Ascending aorta (tissue), 2 donors: Measurements from ENCODE around the gene TDP2. TPM values are rescaled to one million over a fixed set of nuclear protein-coding genes. Genes with fewer than 3 reads are reported as not detected.

Source experiments
- DNase-seq, 2 donors: peaks; one replicate each; pipeline ENCODE4 v3.0.0-alpha.2; 2019; ENCODE audit warnings: low spot score in 2 of 2
- H3K27ac ChIP-seq, 2 donors: fragments of 200-600 bp; sonication (generic); one replicate each; pipeline ENCODE4 v1.5.1; 2016 to 2017; ENCODE audit warnings: mild to moderate bottlenecking in 1 of 2
- H3K27me3 ChIP-seq: fragments of 200-600 bp; sonication (generic); one replicate; pipeline ENCODE4 v1.5.1; 2017
- H3K36me3 ChIP-seq, 2 donors: fragments of 200-600 bp; sonication (generic); one replicate each; pipeline ENCODE4 v1.5.1; 2016
- H3K4me1 ChIP-seq, 2 donors: fragments of 200-600 bp; sonication (generic); one replicate each; pipeline ENCODE4 v1.5.1; 2016 to 2017; ENCODE audit warnings: mild to moderate bottlenecking in 1 of 2
- H3K4me3 ChIP-seq, 2 donors: fragments of 200-600 bp; sonication (generic); one replicate each; pipeline ENCODE4 v1.5.1; 2016 to 2017; ENCODE audit warnings: mild to moderate bottlenecking in 1 of 2
- H3K9me3 ChIP-seq, 2 donors: fragments of 200-600 bp; sonication (generic); one replicate each; pipeline ENCODE4 v1.5.1; 2016
- intact Hi-C: fragments of 100-400 bp; cut with DNase I; formaldehyde crosslinking; loops from one replicate; pipeline ENCODE4 v1.15.1; 2023
- total RNA-seq: library from RNA; depleted of rRNA; stranded (reverse); fragments of >200 nt; gene quantifications from one replicate; pipeline ENCODE4 v1.1.0, GENCODE V29; 2016
- TF ChIP-seq, protein P1 (sequence below), 3 experiments: fragments of 200-600 bp in 2 of 3; fragments of 450-650 bp in 1 of 3; sonication (generic) in 2 of 3; IDR thresholded peaks; one replicate each; pipeline ENCODE4 v1.5.1; 2016 to 2019; ENCODE audit warnings: antibody characterized with exemption in 3 of 3, mild to moderate bottlenecking in 1 of 3, moderate library complexity in 1 of 3

The TDP2 gene
- total RNA-seq, 1 donor from 2014 or later = 5.6 TPM

DNA sequence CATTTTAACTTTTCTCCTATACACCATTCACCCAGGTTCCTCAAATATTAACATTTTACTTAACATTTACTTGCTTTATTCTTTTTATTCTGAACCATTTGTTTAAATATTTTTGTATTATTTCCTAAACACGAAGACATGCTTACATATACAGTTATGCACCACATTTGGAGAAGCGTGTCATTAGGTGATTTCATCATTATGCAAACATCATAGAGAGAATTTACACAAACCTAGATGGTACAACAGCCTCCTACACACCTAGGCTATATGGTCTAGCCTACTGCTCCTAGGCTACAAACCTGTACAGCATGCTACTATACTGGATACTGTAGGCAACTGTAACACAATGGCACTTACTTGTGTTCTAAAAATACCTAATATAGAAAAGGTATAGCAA lies 6.6 kb downstream of the TDP2 start:
- TF ChIP-seq, protein P1, sequence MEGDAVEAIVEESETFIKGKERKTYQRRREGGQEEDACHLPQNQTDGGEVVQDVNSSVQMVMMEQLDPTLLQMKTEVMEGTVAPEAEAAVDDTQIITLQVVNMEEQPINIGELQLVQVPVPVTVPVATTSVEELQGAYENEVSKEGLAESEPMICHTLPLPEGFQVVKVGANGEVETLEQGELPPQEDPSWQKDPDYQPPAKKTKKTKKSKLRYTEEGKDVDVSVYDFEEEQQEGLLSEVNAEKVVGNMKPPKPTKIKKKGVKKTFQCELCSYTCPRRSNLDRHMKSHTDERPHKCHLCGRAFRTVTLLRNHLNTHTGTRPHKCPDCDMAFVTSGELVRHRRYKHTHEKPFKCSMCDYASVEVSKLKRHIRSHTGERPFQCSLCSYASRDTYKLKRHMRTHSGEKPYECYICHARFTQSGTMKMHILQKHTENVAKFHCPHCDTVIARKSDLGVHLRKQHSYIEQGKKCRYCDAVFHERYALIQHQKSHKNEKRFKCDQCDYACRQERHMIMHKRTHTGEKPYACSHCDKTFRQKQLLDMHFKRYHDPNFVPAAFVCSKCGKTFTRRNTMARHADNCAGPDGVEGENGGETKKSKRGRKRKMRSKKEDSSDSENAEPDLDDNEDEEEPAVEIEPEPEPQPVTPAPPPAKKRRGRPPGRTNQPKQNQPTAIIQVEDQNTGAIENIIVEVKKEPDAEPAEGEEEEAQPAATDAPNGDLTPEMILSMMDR (IDR thresholded peaks at IDR 0.05) = no peak
- H3K4me1 ChIP-seq = peaks cover 0 to 4% of the 10 kb centered on the region in 2 donors
- no peak overlapping the region for H3K27ac ChIP-seq
- DNase-seq = no peak
- intact Hi-C loops = no loop called here
- no peaks in the 10 kb centered on the region for H3K9me3 ChIP-seq
- H3K27me3 ChIP-seq = no peaks in the 10 kb centered on the region
- peaks cover 0 to 18% of the 10 kb centered on the region in 2 donors for H3K36me3 ChIP-seq
- no peak overlapping the region for H3K4me3 ChIP-seq

DNA sequence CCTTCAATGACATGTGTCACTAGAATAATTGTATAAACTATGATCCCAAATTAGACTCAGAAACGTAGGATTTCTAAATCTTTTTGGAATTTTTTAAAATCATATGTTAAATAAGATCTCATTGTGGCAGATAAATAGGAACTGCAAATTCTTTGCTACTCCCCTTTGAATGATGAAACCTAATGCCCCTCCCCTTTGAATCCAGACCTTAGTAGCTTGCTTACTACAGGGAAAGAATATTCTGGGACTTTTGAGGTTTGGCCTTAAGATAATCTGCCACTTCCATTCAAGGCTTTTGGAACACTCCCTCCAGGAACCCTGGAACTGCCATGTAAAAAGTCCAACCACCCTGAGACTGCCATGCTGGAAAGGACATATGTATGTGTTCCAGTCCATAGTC lies 7.1 kb downstream of the TDP2 start:
- TF ChIP-seq, protein P1 (IDR thresholded peaks at IDR 0.05) = no peak
- Histone ChIP-seq H3K4me3 (no peak overlapping the region), H3K36me3 (peaks cover 0 to 18% of the 10 kb centered on the region in 2 donors), H3K4me1 (no peaks in the 10 kb centered on the region), H3K27ac (no peak overlapping the region), H3K27me3 (no peaks in the 10 kb centered on the region), H3K9me3 (no peaks in the 10 kb centered on the region)
- intact Hi-C loops = no loop called here
- no peak for DNase-seq

DNA sequence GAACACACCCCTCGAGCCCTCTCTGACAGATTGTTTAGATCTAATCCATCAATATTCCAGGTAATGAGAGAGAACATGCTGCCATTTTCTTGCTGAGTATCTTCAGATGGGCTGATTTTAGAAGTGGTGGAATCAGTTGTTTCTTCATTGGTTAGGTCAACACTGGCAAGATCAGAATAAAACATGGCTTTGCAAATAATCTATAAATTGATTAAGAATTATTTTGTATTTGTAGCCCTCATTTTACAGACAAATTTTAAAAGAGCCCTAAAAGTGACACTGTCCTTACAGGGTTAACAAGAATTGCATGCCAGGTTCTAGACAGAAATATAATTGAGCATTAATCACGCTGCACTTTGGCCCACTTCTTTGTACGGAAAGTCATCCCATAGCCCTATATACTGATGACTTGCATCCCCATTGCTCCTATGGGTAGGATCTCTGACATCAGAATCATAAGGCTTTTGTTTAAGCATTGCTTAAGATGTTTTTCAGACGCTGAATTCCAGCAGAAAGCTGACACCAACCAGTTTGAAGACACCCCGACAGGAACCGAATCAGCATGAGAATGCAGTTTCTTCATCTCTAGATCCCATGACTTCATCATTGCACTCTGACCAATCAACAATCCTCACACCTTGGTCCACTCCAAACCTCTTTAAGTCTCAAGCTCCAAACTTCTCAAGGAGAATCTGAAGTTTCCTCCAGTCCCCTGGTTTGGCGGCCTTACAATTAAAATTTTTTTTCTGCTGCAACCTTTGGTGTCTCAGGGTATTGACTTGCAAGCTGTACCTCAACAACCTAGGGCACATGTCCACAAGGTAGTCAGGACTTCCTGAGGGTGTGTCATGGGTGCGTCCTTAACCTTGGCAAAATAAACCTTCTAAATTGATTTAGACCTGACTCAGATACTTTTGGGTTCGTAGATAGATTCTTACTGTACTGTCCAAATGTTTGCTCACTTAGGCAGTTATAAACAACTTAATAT lies 7.8 kb downstream of the TDP2 start:
- no peaks in the 10 kb centered on the region for H3K27me3 ChIP-seq
- intact Hi-C loops = no loop called here
- H3K4me3 ChIP-seq = no peak overlapping the region
- H3K9me3 ChIP-seq = no peaks in the 10 kb centered on the region
- no peaks in the 10 kb centered on the region for H3K4me1 ChIP-seq
- H3K36me3 ChIP-seq = peaks cover 0 to 22% of the 10 kb centered on the region in 2 donors
- H3K27ac ChIP-seq = no peak overlapping the region
- TF ChIP-seq, protein P1 (IDR thresholded peaks at IDR 0.05) = no peak
- no peak for DNase-seq

DNA sequence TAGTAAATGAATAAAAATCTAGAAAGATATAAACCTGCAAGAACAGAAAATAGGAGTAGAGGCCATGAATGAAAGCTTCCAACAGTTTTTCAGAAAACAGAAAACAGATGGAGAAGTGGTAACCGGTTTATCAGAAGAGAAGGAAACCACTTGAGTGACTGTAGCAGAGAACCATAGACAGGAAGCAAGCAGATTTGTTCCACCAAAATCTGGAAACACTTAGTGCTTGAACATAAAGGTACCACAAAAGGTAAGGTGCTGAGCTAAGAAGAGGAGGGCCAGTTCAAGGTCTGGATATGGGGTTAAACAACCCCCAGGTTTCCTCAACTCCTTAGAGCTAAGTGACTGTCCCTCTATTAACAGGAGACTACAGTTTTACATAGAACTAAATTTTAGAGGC lies 11.5 kb downstream of the TDP2 start:
- Histone ChIP-seq H3K9me3 (no peaks in the 10 kb centered on the region), H3K36me3 (peaks cover 14 to 41% of the 10 kb centered on the region in 2 donors), H3K4me3 (no peak overlapping the region), H3K27ac (no peak overlapping the region), H3K4me1 (no peaks in the 10 kb centered on the region), H3K27me3 (no peaks in the 10 kb centered on the region)
- intact Hi-C loops = no loop called here
- DNase-seq = no peak
- TF ChIP-seq, protein P1 (IDR thresholded peaks at IDR 0.05) = no peak

DNA sequence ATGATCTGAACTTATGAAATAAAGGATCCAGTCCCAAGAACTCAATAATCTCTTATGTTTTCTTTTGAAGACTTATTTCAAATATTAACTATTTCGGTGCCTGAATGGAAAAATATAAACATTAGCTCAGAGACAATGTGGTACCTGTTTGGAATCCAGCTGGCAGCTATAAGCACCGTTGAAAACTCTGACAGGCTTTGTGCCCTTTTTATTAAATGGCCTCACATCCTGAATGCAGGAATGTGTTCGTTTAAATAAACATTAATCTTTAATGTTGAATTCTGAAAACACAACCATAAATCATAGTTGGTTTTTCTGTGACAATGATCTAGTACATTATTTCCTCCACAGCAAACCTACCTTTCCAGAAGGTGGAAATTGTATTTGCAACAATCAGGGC lies 16.3 kb downstream of the TDP2 start:
- no peaks in the 10 kb centered on the region for H3K27me3 ChIP-seq
- peaks cover 0 to 2% of the 10 kb centered on the region in 2 donors for H3K4me1 ChIP-seq
- no peak overlapping the region for H3K27ac ChIP-seq
- intact Hi-C loops = no loop called here
- no peaks in the 10 kb centered on the region for H3K9me3 ChIP-seq
- H3K36me3 ChIP-seq = peaks cover 14 to 43% of the 10 kb centered on the region in 2 donors
- no peak for DNase-seq
- no peak overlapping the region for H3K4me3 ChIP-seq
- TF ChIP-seq, protein P1 (IDR thresholded peaks at IDR 0.05) = no peak
